NCI-H748 (cell line): Measurements from ENCODE around the gene PYCARD.

ENCODE experiments used
- DNase-seq: peaks from one replicate; lab custom pipeline; 2025; ENCODE audit not compliant: unreplicated experiment; lab: John Stamatoyannopoulos, UW

The PYCARD gene

DNA sequence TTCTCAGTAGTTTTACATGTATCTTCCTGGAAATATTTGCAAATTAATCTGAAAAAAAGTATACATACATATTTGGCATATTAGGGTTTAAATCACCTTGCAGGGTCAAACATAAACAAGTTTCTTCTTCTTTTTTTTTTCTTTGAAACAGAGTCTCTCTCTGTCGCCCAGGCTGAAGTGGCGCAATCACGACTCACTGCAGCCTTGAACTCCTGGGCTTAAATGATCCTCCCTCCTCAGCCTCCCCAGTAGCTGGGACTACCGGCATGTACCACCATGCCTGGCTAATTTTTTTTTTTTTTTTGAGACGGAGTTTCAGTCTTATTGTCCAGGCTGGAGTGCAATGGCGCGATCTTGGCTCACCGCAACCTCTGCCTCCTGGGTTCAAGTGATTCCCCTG lies 35.2 kb downstream of the PYCARD start:
- no peak for DNase-seq

DNA sequence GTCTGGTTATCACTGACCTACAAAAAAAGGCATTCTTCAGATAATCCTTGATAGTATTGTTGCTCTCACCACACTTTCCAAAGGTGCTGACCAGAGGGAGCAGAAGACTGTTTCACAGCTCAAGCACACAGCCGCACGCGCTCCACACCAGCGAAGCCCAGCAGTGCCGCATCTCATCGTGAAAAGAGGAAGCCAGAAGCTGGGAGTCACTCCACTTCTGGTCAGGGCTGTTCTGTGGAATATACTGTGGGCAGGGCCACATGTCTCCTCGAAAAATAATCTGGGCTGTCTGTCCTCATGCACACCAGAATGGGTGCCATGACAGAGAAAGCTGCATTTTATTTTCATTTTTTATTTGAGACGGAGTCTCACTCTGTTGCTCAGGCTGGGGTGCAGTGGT lies 45.4 kb downstream of the PYCARD start:
- no peak for DNase-seq
